GM18508 (cell line): ENCODE results near the gene ZBED2.
"Not testable (repeated sequence)": the region's sequence is repeated elsewhere in the genome, so short reads cannot be mapped to it uniquely, and the experiment has no call there.

ENCODE experiments used
- ATAC-seq: cut with Tn5 transposase; IDR thresholded peaks from one replicate; pipeline ENCODE4 v1.9.1; 2021; ENCODE audit warnings: moderate number of reproducible peaks; ENCODE audit not compliant: insufficient read depth, unreplicated experiment

The ZBED2 gene

DNA sequence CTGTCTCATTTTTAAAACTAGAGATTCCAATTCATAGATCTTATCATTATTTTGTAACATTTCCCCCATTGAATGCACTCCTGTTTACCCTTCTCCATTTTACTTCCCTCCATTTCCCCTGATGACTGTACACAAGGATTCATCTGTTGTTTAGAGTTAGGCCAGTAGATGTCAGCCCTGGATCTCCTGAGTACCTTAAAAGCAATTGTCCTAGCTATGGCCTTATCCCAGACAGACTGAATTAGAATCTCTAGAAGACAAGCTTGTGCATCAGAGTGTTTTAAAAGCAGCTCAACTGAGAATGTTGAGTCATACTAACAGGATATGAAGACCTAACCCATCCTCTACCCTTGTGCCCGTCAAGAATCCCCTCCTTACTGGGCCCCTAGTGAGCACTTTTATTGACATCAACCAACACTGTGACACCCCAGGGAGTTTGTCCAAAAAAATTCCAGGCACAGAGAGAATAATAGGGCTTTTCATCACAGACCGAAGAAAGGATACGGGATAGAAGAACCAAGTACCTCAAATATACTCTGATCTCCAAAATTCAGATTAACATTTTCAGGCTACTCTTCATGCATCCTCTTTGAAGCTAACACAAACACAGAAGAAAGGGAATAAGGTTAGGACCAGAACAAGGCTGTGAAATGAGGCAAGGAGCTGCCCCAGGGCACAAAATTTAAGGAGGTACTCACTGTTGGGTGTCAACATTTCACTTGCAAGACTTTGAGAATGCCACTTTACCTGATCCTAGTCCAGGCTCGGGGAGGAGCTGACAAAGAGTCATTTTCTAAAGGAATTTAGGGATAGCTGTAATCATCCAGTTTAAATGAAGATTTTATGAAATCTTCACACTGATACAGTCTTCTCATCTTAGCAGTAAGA, 17.1 kb downstream of the ZBED2 start:
- peak; percentile 94 for ATAC-seq

DNA sequence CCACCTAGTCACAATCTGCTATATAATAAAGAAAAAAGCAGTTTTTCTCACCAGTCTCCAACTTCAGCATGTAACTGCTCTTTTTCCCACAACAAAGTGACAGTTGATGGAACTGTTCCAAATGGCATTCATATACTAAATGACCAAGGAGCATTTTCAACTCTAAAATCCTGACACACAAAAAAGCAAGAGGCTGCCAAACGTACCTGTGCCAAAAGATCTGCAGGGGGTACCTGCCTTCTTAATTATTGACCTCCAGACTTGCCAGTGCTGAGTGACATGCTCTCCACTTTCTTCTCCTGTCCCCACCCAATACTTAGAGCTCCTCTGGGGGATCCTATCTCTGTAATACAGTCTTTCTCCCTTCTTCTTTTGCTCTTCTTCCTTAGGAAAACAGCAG, 18.0 kb downstream of the ZBED2 start:
- no peak for ATAC-seq

DNA sequence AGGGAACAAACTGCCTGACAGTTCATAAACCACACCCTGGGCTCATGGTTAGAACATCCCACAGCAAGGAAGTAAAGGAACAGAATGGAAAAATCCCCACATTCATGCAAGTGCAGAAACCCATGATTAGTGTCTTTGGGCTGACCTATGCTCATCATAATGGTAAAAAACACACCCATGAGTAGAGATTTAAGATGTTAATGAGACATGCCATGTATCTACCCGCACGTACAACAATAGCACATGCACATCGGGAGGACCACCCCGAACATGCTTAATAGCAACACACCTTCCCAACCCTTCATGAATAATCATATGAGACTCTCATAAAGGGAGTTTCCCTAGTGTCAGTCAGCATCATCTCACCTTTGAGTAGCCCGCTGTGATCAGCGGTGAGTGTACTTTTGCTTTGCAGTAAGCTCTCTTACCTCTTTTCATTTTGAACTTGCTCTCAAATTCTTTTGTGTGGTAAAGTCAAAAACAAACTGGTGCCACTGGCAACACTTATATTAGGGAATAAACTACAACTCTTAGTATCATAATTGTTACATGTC, 23.2 kb downstream of the ZBED2 start:
- ATAC-seq, result no peak

DNA sequence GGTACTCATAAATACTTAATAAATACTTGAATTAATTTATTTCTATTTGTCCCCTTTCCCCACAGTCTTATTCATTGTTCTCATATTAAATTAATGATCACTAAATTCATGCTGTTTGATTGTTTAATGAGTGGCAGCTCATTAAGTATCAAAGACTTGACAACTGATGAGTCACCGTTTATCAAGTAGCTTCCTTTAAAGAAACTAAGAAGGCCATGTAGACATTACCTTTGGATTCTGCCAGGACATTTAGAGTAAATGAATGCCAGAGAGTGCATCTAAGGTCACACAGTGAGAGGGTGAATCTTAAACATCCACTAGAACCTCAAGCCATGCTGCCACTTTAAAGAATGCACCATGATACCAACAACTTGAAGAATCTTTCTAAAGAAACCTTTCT, 23.9 kb downstream of the ZBED2 start:
- no peak for ATAC-seq

DNA sequence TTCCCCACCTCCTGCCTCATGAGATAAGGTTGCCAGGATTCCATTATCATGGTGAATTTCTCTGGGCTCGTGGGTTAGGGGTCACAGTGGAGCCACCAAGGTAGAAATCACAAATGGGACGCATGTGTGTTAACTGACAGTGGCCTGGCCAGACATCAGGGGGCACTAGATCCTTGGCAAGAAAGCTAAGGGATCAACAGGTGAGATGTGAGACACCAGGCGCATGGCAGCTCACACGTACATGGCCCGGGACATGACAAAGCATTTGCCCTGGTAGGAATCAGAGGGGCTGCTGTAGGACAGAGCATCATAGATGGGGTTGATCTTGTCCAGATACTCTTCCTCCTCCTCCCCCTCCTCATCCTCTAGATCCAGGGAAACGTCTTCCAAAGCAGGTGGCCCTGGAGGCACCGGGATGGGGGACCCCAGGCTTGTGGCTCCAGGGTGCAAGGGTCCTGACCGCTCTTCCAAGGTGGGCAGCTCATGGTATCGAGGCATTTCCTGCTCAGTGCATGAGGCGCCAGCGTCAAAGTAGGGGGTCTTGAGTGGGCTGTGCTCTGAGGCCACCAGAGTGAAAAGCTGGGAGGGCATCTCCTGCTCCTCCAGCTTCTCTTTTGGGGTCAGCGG, 24.6 kb downstream of the ZBED2 start:
- no peak for ATAC-seq

DNA sequence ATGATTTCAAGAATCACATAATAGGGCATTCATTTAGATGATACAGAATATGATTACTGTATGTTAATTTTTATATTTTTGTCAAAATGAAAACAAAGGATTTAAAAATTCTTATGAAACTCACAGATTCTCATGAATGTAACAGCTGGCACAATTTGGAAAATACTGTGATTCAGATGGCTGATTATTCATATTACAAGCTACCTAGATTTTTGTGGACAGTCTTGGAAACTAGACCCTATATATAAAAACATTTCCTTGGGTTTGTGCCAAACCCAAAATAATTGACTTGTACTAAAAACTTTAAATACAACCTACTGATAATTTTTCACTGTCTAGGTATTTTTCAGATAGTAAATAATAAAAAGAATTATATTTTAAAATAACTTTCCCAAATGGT, 26.2 kb downstream of the ZBED2 start:
- no peak for ATAC-seq

DNA sequence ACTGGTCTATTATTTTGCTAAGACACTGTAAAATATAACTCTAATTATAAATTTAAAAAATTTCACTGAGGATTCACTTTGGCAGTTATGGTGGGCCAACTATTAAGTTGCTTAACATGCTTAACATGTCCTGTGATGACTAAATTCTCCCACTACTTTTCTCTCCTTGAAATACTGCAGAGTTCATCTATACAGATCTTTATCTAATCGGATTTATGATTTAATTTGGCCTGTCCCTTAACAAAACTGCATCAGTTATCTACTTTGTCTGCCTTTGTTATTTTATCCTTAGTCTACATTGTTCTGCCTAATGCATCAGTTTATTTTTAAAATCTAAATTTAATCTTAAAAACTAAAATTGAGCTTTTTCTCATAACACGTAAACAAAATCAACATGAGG, 26.8 kb downstream of the ZBED2 start:
- no peak for ATAC-seq

DNA sequence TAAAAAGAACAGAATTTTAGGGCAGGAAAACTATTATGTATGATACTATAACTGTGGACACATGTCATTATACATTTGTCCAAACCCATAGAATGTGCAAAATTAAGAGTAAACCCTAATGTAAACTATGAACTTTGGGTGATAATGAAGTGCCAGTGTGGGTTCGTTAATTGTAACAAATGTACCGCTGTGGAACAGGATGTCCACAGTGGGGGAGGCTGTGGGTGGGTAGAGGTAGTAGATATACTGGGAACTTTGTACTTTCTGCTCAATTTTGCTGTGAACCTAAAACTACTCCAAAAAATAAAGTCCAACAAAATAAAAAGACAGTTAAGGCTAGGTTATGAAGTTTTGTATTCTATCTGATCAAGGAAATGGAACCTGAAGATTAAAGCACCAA, 28.3 kb downstream of the ZBED2 start:
- no peak for ATAC-seq

DNA sequence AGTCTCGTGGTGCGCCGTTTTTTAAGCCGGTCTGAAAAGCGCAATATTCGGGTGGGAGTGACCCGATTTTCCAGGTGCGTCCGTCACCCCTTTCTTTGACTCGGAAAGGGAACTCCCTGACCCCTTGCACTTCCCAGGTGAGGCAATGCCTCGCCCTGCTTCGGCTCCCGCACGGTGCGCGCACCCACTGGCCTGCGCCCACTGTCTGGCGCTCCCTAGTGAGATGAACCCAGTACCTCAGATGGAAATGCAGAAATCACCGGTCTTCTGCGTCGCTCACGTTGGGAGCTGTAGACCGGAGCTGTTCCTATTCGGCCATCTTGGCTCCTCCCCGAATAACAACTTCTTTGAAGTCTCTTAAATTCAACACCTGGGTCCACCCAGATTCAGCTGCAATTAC, 33.2 kb downstream of the ZBED2 start:
- not testable (repeated sequence) for ATAC-seq

DNA sequence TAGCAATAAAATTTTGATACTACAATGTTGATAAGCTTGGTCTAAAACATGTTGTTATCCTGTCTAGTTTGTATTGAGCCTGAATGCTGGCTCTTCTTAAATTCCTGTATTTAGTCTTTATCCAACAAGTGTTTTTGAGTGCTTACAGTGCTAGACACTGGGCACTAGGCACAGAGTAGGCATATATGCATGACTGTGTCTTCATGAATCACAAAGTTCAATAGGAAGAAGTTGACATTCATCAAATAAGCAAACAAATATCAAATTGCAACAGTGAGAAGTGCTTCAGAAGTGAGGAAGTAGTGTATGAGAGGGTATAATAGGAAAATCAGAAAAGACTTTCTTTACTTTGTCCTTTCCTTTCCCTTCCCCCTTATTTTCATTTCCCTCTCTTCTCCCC, 46.4 kb downstream of the ZBED2 start:
- no peak for ATAC-seq

DNA sequence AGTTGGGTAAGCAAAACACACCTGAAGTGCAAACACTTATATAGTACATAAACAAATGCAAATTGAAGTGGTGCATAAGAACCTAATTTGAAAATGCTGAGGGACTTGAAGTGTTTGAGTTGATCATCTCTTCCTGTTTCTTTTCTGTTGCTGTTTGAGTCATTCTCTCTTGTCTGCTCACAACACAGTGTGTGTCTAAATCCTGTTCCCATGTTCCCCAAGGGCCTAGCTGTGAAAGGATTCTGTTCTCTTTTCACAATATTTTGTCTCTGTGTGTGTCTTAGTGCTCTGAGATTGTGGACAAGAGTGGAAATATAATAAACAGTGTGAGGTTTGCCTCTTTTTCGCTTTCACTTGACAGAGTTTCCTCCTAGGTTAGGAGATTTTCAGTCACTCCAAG, 47.1 kb downstream of the ZBED2 start:
- peak; percentile 46 for ATAC-seq

DNA sequence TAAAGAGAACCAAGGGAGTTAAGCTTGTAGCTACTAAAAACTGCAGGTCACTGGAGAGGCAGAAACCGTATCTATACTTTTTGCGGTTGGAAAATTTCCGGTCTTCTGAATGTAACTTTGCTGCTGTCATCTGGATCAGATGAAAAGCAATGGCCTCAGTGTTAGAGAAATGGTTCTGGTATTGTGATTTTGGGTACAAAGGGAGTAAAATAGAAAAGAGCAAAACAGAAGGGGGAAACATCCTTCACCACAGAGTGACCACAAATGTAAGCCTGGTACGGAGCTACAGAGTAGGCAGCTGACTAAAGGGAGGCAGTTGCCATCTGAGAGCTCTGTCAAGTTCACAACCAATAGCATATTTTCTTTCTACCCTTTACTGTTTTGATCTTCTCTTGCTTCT, 47.5 kb downstream of the ZBED2 start:
- ATAC-seq, result peak; percentile 68

DNA sequence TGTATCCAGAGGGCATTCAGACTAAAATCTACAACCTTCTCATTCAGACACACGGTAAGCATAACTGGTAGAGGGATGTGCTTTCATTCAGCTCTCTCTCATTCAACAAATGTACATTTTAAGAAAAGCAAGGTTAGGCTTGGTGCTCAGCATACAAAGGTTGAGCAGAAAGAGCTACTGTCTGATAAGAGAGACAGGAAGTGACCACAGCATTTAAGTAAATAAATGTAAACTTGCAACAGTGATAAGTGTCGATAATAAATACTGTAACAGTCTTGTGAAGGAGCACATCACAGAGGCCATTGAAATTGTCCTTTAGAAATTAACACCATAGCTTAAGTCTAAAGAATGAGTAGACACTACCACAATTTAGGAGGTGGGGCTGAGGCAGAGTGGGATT, 49.8 kb downstream of the ZBED2 start:
- no peak for ATAC-seq
